GM19238 (cell line): Measurements from ENCODE around the gene RBM44.

Source experiments
- DNase-seq: peaks from one replicate; pipeline ENCODE4 v3.0.0; 2011; ENCODE audit warnings: low spot score; ENCODE audit not compliant: insufficient read length

Gene RBM44

GRCh38 chr2:237870754-237871651 lies 72.4 kb downstream of the RBM44 start:
- DNase-seq, result no peak

GRCh38 chr2:237872178-237872887 lies 73.8 kb downstream of the RBM44 start:
- no peak for DNase-seq

- no peak for DNase-seq
These were observed 74.8 kb downstream of the RBM44 start for GRCh38 chr2:237873421-237873831.

- no peak for DNase-seq
These were observed 75.4 kb downstream of the RBM44 start for GRCh38 chr2:237873897-237874551.

- DNase-seq, result no peak
These were observed 76.1 kb downstream of the RBM44 start for GRCh38 chr2:237874585-237875161.

DNA sequence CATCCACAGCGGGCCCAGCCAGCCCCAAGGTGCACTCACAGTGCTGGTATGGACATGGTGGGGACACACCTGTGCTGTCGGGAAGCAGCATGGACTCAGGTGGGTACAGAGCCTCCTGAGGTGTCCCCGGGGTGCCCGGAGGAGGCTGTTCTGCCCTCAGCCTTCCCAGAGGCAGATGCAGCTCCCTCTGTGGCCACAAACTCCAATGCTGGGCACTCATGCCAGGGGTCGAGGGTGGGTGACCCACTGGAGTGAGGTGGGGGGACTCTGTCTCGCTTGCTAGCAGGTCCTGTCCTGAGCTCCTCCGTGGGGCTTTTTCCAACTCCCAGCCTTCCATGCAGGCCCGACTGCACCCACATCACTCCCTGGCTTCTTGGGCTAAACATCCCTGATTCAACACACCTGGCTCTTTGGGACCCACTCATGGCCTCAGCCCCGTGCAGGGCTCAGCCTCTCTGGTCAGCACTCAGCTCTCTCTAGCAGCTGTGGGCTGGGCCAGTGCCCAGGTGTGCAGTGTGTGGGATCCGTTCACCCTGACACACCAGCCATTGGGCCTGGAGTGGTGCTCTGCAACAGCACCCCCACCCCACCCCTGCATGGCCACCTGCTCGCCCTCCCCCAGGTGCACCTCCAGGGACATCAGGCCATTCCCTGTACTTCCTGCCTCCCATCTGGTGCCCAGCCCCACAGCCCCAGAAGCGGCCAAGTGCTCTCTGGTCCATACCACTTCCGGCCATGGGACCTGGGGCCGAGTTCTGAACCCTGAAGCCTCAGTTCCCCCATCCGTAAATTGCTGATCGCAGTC lies 76.9 kb downstream of the RBM44 start:
- no peak for DNase-seq

- no peak for DNase-seq
These were observed 77.5 kb downstream of the RBM44 start for GRCh38 chr2:237876061-237876526.

DNA sequence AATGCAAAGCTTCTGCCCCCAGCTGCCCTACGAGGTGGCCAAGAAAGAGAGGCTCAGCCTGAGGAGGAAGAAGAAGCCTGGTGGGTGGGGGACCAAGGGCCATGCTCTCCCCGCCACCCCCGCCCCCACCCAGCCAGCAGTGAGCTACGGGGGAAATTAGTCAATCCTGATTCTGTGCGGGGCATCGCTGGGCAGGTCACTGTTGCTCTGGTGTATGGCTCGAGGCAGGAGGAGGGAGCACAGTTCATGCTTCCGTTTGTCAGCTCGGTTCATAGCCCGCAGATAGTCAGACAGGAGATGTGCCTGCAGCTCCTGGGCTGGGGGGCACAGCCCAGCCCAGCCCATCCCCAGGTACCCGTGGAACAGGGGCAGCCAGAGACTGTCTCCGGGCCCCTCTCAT lies 78.0 kb downstream of the RBM44 start:
- no peak for DNase-seq

DNA sequence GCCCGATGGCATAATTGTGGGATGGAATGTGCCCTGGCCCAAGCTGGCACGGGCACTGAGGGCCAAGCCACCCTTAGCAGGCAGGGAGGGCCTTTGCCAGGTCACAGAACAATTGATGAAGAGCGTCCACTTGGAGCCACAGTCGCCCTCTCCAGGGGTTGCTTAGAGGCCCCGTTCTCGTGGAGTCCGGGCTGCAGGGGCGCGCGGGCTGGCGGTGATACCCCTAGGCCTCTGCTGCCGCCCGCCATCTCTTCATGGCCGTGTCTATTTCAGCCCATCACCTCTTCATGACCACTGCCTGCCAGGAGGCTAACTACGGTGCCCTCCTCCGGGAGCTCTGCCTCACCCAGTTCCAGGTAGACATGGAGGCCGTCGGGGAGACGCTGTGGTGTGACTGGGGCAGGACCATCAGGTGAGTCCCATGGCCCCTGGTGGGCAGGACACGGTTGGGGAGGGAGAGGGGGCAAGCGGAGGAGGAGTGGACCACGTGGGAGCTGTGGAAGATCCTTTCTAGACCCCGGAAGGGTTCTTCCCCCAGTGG lies 78.4 kb downstream of the RBM44 start:
- no peak for DNase-seq

DNA sequence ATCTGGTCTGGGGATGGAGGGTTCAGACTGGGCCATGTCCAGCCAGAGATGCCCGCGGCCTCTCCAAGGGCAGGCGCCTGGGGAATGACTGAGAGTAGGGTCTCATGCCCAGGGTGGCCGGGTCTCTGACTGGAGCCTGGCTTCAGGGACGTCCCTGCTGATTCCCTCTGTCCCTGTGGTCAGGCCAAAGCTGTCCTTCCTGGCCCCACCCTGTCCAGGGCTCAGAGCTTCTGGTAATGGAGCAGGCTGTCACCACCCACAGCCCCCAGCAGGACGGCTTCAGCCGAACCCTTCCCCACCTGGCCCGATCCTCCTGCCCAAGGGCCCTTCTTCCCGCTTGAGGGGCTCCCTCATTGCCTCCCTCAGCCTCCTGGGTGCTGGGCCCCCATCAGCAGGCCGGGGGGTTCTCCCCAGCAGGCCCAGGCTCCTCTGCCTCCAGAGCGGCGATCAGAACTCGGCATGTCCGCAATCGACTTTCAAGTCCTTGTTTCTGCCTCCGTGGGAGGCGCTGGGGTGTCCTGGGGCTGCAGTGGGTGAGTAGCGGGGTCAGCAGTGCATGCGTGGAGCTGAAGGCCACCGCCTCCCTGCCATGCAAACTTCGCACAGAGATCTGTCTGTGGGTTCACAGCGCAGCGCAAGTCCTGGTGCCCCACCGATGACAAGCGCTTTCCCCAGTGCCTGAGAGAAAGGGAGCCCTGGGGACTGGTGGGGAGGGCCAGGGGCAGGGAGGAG lies 79.2 kb downstream of the RBM44 start:
- no peak for DNase-seq

DNA sequence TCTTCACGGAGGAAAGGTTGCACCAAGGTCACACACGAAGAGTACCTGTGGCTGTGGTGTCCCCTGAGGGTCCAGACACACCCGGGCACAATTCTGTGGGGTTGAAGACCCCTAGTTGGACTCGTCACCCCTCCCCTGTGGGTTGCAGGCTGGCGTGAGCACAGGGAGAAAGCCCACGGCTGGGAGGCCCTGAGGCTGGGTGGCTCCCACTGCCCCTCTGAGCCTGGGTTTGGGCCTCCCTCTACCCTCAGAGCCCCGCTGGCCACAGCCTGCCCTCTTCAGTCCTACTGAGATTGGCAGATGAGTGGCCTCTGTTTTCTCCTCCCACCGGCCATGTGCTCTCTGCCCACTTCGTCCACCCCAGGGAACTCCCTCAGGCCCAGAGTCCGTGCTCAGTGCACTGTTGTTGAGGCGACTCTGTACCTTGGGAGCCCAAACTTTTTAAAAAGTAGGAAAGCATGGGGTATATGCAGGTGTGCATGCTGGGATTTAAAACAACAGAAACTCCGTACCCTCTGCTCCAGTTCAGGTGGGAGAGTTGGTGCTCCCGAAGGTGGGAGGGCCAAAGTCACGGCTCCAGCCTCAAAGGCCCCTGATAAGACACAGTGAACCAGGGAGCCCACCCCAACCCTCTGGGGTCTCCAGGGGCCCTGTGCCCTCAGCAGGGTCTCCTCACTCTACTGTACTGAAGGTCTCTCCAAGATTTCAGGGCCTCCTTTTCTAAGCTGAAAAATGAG lies 79.9 kb downstream of the RBM44 start:
- DNase-seq, result no peak

GRCh38 chr2:237879058-237879430 lies 80.5 kb downstream of the RBM44 start:
- DNase-seq, result no peak

DNA sequence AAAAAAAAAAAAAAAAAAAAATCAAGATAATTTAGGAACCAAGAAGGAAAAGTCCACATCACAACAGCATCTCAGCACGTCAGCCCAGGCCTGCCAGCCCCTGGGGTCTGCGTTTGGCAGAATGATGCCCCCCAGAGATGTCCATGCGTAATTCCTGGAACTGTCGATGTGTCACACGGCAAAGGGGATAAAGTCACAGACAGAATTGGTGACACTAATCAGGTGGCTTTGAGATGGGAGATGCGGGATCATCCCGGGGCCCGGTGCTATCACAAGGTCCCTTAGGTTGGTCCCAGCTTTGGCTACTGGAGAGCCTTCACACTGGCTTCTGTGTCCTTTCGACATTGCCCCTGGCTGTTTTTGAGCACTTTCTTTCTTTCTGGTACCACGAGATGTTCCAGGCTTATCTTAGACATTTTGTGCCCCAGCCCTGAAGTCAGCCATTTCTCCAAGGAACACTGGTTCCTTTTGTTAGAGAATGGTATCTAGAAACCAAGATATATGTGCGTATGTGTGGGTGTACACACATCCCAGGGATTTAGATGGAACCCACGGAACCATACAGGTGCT lies 81.5 kb downstream of the RBM44 start:
- no peak for DNase-seq

DNA sequence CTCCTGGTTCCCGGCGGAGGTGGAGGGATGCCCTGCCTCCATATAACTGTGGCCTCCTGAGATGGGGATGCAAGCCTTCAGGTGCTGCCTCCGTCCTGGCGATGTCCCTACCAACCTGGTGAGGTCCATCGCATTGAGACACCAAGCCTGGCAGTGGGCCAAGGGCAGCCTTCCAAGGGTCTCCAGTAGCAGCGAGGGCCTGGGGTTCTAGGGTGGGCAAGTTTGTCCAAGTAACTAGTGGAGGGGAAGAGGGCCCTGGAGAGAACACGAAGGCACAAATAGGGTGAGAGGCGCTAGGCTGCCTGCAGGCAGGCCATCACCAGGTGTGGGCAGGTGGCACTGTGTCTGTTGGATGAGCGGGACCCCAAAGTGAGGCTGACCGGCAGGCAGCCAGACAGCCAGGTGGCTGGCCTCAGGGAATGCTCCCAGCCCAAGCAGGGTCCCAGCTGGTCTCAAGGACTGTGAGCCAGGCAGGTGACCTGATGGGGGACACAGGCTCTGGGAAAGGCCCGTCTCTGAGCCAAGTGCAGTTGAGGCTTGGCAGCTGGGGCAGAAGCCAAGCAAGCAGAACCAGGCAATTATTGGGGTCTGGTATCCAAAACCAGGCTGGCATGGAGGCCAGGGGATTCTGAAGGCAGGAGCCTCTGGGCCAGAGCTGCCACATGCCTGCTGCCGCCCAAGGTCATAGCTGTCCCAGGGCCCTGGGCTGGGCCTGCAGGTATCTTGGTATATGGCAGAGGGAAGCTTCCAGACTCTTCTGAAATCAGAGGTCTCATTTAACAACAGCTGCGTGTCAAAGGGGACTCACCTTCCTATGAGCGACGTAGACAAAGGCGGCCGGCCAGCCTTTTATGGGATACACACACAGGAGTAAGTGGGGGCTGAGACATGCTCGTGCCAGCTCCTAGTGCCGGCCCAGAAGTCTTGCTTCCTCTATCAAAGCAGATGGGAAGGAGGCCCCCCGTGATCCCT lies 84.2 kb downstream of the RBM44 start:
- DNase-seq, result no peak

GRCh38 chr2:237883951-237884446 lies 85.4 kb downstream of the RBM44 start:
- no peak for DNase-seq

- DNase-seq, result no peak
These were observed 86.1 kb downstream of the RBM44 start for GRCh38 chr2:237884681-237885080.

- DNase-seq, result no peak
These were observed 86.7 kb downstream of the RBM44 start for GRCh38 chr2:237885111-237885930.
